LoVo (cell line): ENCODE results near the gene MRC1.

Source experiments
- DNase-seq: peaks from one replicate; pipeline ENCODE4 v3.0.0-alpha.2; 2016; ENCODE audit warnings: low spot score

MRC1 gene

DNA sequence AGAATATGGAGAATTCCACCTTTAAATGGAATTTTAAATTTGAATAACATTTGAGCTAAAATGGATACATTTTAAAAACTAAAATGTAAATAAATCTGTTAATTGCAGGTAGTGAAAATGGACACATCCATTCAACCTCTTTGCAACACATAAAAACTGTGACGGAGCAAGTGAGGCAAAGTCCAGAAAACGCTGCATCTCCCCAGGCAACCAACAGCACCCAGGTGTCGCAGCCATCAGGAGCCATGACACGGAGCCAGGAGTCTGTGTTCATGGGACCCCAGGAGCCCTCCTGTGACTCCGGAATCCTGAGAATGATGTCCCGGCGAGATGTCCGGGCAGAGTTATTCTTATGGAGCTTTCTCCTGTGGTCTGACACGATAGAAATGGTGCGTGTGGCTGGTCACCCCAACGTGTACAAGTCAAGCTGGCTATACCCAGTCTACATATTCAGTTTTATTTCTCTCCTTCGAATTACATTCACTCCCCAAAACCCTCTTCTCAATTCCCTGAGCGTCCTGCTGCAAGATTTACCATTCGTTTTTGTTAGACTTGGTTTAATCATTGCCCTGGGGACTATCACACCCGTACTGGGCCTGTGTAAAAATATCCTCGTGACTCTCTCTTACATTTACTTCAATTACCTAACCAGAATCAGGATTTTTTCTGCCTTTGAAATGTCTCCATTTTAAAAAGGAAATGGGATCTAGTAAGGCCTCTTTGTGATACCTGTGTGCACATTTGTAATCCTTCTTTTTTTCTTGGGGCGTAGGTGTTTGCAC is 13.1 kb upstream of the MRC1 start:
- DNase-seq: no peak

DNA sequence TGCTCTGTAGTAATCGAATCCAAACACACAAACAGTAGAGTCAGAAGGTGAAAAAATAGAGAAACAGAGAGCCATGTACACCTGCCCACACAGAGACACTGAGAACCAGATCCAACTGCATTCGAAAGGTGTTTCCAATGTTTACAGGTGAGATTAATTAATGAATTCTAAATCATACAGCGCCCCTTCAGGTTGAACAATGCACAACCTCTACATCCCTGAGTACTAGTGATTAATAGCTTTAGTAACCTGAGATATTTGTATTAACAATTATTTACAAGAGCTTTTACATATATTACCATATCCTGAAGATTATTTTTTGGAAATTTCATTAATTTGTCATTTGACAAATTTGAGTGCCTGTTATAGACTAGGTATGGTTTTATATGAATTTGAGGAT is 7.6 kb upstream of the MRC1 start:
- DNase-seq: no peak

DNA sequence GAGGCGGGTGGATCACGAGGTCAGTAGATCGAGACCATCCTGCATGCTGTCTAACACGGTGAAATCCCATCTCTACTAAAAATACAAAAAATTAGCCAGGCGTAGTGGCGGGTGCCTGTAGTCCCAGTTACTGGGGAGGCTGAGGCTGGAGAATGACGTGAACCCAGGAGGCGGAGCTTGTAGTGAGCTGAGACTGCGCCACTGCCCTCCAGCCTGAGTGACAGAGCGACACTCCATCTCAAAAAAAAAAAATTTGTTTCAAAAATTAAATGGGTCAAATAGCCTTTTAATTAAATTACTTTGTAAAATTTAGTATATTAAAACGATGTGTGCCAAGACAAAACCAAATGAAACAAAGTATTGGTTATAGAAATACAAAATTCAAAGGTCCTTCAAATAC is 6.8 kb upstream of the MRC1 start:
- no peak for DNase-seq

- no peak for DNase-seq
Observed at GRCh38 chr10:17802976-17803375, 6.2 kb upstream of the MRC1 start.

GRCh38 chr10:17805330-17805729 is 3.8 kb upstream of the MRC1 start:
- DNase-seq: no peak

DNA sequence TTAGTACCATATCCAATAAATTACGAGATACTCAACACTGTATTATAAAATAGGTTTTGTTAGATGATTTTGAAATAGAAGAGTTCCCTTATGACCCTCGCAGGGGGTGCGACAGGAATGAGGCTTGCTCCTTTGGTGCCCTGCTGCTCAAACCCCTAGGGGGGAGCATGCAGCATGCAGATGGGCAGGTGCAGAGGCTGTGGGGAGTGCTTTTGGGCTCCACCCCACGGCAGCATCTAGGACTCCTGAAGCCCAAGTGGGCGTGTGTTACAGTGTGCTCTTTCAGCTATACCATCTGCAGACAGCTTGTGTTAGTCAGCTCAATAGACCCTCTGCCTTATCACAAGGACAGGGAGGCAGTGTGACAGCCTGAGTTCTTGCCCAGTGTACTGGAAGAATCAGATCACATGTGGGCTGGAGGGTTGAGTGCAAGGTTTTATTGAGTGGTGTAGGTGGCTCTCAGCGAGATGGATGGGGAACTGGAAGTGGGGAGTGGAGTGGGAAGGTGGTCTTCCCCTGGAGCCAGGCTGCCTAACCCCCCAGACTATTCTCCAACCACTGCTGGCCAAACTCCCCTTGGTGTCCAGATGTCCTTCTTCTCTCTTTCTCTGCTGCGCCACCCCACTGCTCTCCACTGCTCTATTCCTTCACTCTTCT is 3.1 kb upstream of the MRC1 start:
- DNase-seq: no peak

DNA sequence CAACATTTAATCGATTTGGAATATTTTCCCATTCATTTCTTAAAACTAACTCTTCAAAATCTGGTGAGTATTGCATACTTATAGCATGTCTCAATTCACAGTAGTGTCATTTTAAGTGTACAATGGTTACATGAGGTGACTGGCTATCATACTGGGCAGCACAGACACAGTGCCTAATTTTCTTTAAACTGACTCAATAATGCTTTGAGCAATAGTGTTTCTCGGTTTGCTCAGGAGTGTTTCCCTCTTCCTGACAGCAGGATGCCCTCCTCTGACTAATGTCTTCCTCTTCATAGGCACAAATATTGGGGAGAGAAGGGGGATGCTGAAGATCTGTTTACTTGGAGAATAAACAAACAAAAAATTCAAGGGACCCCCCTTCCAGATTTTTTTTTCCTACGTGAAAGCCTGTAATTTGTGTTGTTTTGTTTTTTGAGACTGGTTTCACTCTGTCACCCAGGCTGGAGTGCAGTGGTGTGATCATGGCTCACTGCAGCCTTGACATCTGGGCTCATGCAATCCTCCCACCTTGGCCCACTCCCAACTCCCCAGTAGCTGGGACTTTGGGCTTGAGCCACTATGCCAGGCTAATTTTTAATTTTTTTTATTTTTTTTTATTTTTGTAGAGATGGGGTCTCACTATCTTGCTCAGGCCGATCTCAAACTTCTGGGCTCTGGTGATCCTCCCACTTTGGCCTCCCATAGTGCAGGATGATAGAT is 2.2 kb downstream of the MRC1 start:
- no peak for DNase-seq

DNA sequence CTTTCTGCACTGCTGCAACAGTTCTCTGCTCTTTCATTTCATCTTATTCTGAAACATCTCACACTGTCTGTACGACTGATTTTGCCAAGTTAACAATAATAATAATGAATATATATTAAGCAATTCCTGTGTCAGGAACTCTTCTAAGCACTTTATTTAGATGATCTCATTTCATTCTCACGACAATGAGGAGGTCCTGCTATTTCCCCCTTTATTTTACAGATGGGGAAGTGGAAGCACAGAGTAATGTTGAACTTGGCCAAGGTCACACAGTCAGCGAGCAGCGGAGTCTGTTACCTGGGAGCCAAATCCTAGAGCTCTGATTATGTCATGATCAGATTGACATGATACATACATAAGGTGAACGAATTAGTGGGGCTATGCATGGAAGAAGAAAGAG is 5.8 kb downstream of the MRC1 start:
- no peak for DNase-seq

DNA sequence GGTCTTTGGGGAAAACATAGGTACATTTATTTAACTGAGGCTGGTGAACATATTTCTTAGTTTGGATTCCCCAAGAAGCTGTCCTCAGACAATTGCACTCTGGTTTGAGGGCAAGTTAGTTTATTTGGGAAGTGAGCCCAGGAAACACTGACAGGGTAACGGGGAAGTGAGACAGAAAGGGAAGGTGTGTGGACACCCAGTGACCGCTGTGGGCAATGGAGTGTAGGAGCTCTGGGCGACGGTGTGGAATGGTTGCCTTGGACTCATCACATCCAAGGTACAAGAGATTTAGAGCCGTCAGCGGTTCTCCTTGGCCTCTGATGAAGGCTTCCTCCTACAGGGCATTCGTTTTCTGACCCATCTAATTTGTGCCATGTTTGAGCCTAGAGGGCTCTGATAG is 7.1 kb downstream of the MRC1 start:
- DNase-seq: no peak

DNA sequence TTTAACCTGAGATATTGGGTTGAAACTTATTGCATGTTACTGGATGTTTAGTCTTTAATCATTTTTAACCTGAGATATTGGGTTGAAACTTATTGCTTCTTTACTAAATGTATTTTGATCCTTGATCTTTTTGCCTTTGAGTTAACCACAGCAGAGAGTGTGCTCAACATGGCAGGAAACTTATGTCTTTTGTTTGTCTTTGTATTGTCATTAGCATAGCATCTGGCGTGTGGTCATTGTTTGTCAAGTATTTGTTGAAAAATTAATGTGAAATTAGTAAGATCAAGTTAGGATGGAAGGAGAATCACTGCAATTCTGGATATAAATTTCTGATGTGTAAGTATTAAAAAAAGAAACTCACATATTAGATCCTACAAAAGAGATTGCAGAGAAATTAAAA is 8.2 kb downstream of the MRC1 start:
- DNase-seq: no peak

DNA sequence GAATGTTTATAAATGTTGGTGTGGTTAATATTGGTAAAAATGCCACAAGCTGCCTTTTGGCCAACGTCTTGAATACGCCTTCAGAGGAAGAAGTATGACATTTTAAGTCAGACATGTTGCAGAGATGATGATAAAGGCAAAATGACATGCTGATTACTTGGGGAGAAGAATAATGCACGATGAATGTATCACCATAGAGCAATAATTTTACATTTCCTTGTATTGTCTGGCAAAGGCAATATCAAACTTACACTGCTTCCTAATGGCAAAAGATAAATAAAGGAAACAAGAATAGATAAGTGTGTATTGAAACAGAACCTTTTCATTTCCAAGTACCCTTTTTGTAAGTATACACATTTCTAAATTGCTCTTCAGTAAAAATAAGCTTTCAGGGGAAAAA is 8.6 kb downstream of the MRC1 start:
- DNase-seq: no peak

GRCh38 chr10:17819836-17820235 is 10.7 kb downstream of the MRC1 start:
- no peak for DNase-seq

- DNase-seq: no peak
Observed at GRCh38 chr10:17820943-17821342, 11.8 kb downstream of the MRC1 start.

- DNase-seq: no peak
Observed at GRCh38 chr10:17821893-17822292, 12.7 kb downstream of the MRC1 start.

- no peak for DNase-seq
Observed at GRCh38 chr10:17831341-17831740, 22.2 kb downstream of the MRC1 start.

GRCh38 chr10:17831896-17832295 is 22.7 kb downstream of the MRC1 start:
- no peak for DNase-seq

GRCh38 chr10:17833656-17834055 is 24.5 kb downstream of the MRC1 start:
- no peak for DNase-seq

GRCh38 chr10:17835688-17836087 is 26.5 kb downstream of the MRC1 start:
- peak; percentile 71 for DNase-seq

GRCh38 chr10:17836942-17837341 is 27.8 kb downstream of the MRC1 start:
- DNase-seq: peak; percentile 57

DNA sequence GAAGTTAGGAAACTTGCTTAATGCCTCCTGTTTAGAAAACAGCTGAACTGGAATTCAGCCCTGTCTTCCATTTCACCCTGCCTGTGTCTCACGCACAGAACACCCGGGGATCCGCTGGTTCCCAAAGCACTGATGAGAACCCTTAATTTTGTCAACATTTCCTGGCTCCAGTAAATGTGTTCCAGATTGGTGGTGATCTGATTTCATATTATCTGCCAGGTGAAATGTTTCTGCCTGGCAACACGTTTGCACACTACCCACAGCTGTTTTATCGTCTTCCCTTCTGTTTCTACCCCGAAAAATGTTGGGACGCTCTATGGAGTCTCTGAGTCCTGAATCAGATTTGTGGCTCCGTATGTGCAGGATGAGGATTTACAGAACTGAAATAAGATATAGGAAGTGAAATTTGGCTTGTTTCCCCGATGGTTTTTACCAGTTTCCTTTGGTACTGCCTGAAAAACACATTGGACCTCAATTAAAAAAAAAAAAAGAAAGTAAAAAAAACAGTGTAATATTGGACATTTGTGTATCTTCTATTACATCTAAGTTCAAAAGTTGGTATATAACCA is 29.0 kb downstream of the MRC1 start:
- no peak for DNase-seq

- DNase-seq: no peak
Observed at GRCh38 chr10:17841050-17841449, 31.9 kb downstream of the MRC1 start.

DNA sequence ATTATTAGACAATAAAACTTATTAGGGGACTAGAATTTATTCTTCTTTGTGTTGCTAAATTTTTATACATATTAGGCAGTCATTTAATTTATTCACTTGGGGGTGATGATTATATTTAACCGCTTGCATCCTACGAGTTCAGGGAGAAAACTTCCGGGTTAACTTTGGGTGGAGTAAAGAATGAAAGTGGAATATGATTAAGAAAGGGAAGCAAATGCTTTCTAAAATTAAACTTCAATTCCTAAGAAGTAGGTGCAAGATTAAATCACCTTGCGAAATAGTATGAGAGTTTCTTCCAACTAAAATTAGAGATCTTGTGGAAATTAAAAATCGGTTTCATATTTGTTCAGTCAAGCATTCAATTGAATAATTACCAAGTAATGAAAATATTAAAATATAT is 33.5 kb downstream of the MRC1 start:
- no peak for DNase-seq
